Gastroesophageal sphincter (tissue), 3 donors: ENCODE data around the gene RAB3D.

Source experiments
- POLR2A ChIP-seq, 2 donors: fragments of 450-650 bp; IDR thresholded peaks; one replicate each; pipeline ENCODE4 v1.6.1; 2017; ENCODE audit warnings: antibody characterized with exemption in 2 of 2, mild to moderate bottlenecking in 2 of 2, moderate library complexity in 1 of 2
- POLR2AphosphoS5 ChIP-seq: sonication (generic); formaldehyde crosslinking; IDR thresholded peaks from one replicate; pipeline ENCODE4 v1.6.1; 2017; ENCODE audit warnings: antibody characterized with exemption
- TF ChIP-seq, protein P1 (sequence below), 4 experiments: fragments of 200-600 bp in 2 of 4; fragments of 450-650 bp in 2 of 4; sonication (generic) in 1 of 4; IDR thresholded peaks; one replicate each; pipeline ENCODE4 v1.5.1; 2017 to 2019; ENCODE audit warnings: antibody characterized with exemption in 4 of 4, mild to moderate bottlenecking in 2 of 4, moderate library complexity in 2 of 4

DNA sequence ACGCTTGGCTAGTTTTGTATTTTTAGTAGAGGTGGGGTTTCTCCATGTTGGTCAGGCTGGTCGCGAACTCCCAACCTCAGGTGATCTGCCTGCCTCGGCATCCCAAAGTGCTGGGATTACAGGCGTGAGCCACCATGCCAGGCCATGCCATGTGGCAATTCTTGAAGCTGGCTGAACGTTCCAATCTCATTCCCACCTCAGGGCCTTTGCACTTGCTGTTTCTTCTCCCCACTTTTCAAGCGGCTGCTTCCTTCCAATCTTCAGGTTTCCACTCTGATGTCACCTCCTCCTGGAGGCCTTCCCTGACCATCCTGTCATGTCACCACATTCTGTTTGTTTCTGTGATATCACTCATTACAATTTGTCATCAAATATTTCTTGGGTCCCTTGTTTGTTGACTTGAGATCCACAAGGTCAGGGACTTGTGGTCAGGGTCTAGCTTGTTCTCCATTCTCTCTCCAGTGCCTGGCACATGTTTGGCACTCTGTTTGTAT, 40.4 kb upstream of the RAB3D start:
- TF ChIP-seq, protein P1, sequence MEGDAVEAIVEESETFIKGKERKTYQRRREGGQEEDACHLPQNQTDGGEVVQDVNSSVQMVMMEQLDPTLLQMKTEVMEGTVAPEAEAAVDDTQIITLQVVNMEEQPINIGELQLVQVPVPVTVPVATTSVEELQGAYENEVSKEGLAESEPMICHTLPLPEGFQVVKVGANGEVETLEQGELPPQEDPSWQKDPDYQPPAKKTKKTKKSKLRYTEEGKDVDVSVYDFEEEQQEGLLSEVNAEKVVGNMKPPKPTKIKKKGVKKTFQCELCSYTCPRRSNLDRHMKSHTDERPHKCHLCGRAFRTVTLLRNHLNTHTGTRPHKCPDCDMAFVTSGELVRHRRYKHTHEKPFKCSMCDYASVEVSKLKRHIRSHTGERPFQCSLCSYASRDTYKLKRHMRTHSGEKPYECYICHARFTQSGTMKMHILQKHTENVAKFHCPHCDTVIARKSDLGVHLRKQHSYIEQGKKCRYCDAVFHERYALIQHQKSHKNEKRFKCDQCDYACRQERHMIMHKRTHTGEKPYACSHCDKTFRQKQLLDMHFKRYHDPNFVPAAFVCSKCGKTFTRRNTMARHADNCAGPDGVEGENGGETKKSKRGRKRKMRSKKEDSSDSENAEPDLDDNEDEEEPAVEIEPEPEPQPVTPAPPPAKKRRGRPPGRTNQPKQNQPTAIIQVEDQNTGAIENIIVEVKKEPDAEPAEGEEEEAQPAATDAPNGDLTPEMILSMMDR (IDR thresholded peaks at IDR 0.05) = no peak
- TF ChIP-seq POLR2A (IDR thresholded peaks at IDR 0.05) = no peak
- no peak for TF ChIP-seq POLR2AphosphoS5
